ENCODE data around the gene TDRD9.

Gene TDRD9

GRCh38 chr14:103923863-103924262 is 4.4 kb upstream of the TDRD9 start:
- no peak for DNase-seq (ENCODE audit: low spot score)
- in situ Hi-C loops (cut with MboI; ENCODE audit: low pct_unique_long_range_greater_than_20kb, low sequenced_read_pairs, unreplicated experiment), result no loop called here

GRCh38 chr14:103925316-103925715 is 2.9 kb upstream of the TDRD9 start:
- in situ Hi-C loops (cut with MboI; ENCODE audit: low pct_unique_long_range_greater_than_20kb, low sequenced_read_pairs, unreplicated experiment), result no loop called here
- DNase-seq (ENCODE audit: low spot score), result no peak
- no peak for TF ChIP-seq CTCF (IDR thresholded peaks at IDR 0.05; ENCODE audit: extremely low read depth, insufficient read depth, missing control alignments)

More at GRCh38 chr14:103923863-103924262, 4.4 kb upstream of the TDRD9 start:
- TF ChIP-seq CTCF (IDR thresholded peaks at IDR 0.05; ENCODE audit: extremely low read depth, insufficient read depth, missing control alignments), result no peak

DNA sequence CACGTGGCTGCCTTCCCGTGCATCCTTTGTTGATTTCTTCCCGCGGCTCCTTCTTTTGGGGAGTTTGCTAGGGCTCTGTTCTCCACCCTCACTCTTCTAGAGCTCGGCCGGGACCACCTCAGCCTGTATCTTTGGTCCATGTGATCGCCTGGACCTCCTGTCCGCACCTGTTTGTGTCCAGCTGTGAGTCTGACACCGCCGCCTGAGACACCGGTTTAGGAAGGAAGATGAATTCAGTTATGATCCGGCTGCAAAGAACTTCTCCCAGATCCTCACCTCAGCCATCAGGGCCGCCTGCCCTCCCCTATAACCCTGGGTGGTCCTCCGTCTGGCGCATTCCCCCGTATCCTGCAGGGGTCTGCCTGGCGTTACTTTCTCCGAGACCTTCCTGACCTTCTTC is 690 bp upstream of the TDRD9 start:
- no peak for DNase-seq (ENCODE audit: low spot score)
- no peak for TF ChIP-seq CTCF (IDR thresholded peaks at IDR 0.05; ENCODE audit: extremely low read depth, insufficient read depth, missing control alignments)
- in situ Hi-C loops (cut with MboI; ENCODE audit: low pct_unique_long_range_greater_than_20kb, low sequenced_read_pairs, unreplicated experiment), result no loop called here

DNA sequence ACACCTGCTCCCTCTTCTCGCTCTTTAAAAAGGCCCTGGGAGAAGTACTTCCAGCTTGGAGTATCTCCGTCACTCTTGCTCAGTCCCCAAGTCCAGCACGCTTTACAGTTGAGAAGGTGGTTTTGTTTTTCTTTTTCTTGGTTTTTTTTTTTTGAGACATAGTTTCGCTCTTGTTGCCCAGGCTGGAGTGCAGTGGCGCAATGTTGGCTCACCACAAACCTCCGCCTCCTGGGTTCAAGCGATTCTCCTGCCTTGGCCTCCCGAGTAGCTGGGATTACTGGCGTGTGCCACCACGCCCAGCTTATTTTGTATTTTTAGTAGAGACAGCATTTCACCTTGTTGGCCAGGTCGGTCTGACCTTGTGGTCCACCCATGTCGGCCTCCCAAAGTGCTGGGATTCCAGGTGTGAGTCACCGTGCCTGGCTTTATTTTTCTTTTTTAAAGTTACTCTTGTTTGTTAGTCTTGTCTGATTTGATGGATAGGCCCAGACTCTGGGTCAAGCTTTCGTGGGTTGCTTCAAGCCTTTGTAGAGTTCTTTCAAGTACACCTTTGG is 1.9 kb downstream of the TDRD9 start:
- no peak for TF ChIP-seq CTCF (IDR thresholded peaks at IDR 0.05; ENCODE audit: extremely low read depth, insufficient read depth, missing control alignments)
- in situ Hi-C loops (cut with MboI; ENCODE audit: low pct_unique_long_range_greater_than_20kb, low sequenced_read_pairs, unreplicated experiment), result no loop called here
- no peak for DNase-seq (ENCODE audit: low spot score)

GRCh38 chr14:103931422-103931821 is 3.2 kb downstream of the TDRD9 start:
- in situ Hi-C loops (cut with MboI; ENCODE audit: low pct_unique_long_range_greater_than_20kb, low sequenced_read_pairs, unreplicated experiment), result no loop called here
- TF ChIP-seq CTCF (IDR thresholded peaks at IDR 0.05; ENCODE audit: extremely low read depth, insufficient read depth, missing control alignments), result no peak
- DNase-seq (ENCODE audit: low spot score), result no peak

- TF ChIP-seq CTCF (IDR thresholded peaks at IDR 0.05; ENCODE audit: extremely low read depth, insufficient read depth, missing control alignments), result no peak
- no peak for DNase-seq (ENCODE audit: low spot score)
- in situ Hi-C loops (cut with MboI; ENCODE audit: low pct_unique_long_range_greater_than_20kb, low sequenced_read_pairs, unreplicated experiment), result no loop called here
Measured at GRCh38 chr14:103932791-103933490, 4.7 kb downstream of the TDRD9 start.
